Right lobe of liver (tissue), 4 donors: ENCODE measurements around the gene JAZF1.

Source experiments
- CTCF ChIP-seq, 4 donors: fragments of 200-600 bp in 3 of 4; fragments of 450-650 bp in 1 of 4; IDR thresholded peaks; one replicate each; pipeline versions ENCODE4 v1.5.1 to v1.8.0; 2016 to 2022; ENCODE audit warnings: antibody characterized with exemption in 4 of 4, mild to moderate bottlenecking in 2 of 4
- POLR2A ChIP-seq: fragments of 450-650 bp; IDR thresholded peaks from one replicate; pipeline ENCODE4 v1.6.1; 2017; ENCODE audit warnings: antibody characterized with exemption, mild to moderate bottlenecking
- donor health status: DM: no; HTN: no; CAD: no.
- donor health status: DM: no; HTN: no; CAD: no.
- donor health status: DM: no; HTN: yes; CAD: no.

- TF ChIP-seq POLR2A: no peak
- no peak for TF ChIP-seq CTCF (IDR thresholded peaks at IDR 0.05)
These were observed 174.1 kb downstream of the JAZF1 start for GRCh38 chr7:28006491-28006890.
